ENCODE measurements around the gene RABGAP1L.

The RABGAP1L gene

DNA sequence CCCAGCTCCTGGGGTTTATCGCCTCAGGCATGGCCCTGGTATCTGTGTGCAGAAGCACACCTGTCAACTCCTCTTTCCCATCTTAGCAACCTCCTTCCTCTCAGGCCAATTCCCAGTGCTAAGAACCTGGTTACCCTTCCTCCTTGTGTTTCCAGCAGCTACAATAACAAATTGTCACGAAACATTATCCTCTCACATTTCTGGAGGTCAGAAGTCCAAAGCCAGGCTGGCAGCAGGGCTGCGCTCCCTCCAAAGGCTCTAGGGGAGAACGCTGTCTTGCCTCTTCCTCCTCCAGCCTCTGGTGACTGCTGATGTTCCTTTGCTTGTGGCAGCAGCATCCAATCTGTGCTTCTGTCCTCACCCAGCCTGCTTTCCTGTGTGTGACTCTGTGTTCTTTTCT, 874.6 kb downstream of the RABGAP1L start:
- no peaks in the 10 kb centered on the region for H3K27me3 ChIP-seq (replicated peaks)
- H3K36me3 ChIP-seq (replicated peaks) = no peaks in the 10 kb centered on the region
- H3K4me3 ChIP-seq (ENCODE audit: low read depth, low read length) = no peak overlapping the region
- DNase-seq = no peak
- H3K27ac ChIP-seq = no peak overlapping the region
- in situ Hi-C loops (cut with HindIII; ENCODE audit: low pct_ligation_motif_present, low sequenced_read_pairs) = no loop called here
- no peak for TF ChIP-seq CTCF (IDR thresholded peaks at IDR 0.05; ENCODE audit: low read depth, low read length, missing control alignments)

DNA sequence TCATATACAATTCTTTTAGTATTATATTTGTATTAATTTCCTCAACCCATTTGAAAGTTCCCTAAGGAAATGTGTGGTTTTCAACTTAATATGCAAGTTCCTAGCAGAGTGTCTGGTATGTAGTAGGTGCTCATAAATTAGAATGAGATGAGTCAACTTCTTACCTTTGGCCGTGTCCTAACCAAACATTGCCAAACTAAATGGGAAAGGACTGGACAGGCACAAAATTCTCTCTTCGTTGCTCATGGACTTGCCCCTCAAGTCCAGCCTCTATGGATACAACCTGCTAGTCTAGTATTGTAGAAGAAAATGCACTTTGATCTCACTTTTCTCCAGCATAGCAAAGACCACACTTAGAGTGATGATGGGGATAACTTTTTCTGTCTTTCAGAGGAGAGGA, 875.5 kb downstream of the RABGAP1L start:
- in situ Hi-C loops (cut with HindIII; ENCODE audit: low pct_ligation_motif_present, low sequenced_read_pairs) = no loop called here
- H3K27me3 ChIP-seq (replicated peaks) = no peaks in the 10 kb centered on the region
- no peak for TF ChIP-seq CTCF (IDR thresholded peaks at IDR 0.05; ENCODE audit: low read depth, low read length, missing control alignments)
- no peak for DNase-seq
- no peak overlapping the region for H3K27ac ChIP-seq
- no peaks in the 10 kb centered on the region for H3K36me3 ChIP-seq (replicated peaks)
- H3K4me3 ChIP-seq (ENCODE audit: low read depth, low read length) = no peak overlapping the region

GRCh38 chr1:175035865-175036264, 876.5 kb downstream of the RABGAP1L start:
- no peak for TF ChIP-seq CTCF (IDR thresholded peaks at IDR 0.05; ENCODE audit: low read depth, low read length, missing control alignments)
- H3K27me3 ChIP-seq (replicated peaks) = no peaks in the 10 kb centered on the region
- DNase-seq = no peak
- H3K4me3 ChIP-seq (ENCODE audit: low read depth, low read length) = no peak overlapping the region
- in situ Hi-C loops (cut with HindIII; ENCODE audit: low pct_ligation_motif_present, low sequenced_read_pairs) = no loop called here
- H3K27ac ChIP-seq = no peak overlapping the region
- H3K36me3 ChIP-seq (replicated peaks) = no peaks in the 10 kb centered on the region

GRCh38 chr1:175036476-175036875, 877.2 kb downstream of the RABGAP1L start:
- Histone ChIP-seq H3K27me3 (replicated peaks) (no peaks in the 10 kb centered on the region), H3K36me3 (replicated peaks) (no peaks in the 10 kb centered on the region), H3K27ac (no peak overlapping the region), H3K4me3 (ENCODE audit: low read depth, low read length) (no peak overlapping the region)
- no peak for DNase-seq
- no peak for TF ChIP-seq CTCF (IDR thresholded peaks at IDR 0.05; ENCODE audit: low read depth, low read length, missing control alignments)
- in situ Hi-C loops (cut with HindIII; ENCODE audit: low pct_ligation_motif_present, low sequenced_read_pairs) = no loop called here

DNA sequence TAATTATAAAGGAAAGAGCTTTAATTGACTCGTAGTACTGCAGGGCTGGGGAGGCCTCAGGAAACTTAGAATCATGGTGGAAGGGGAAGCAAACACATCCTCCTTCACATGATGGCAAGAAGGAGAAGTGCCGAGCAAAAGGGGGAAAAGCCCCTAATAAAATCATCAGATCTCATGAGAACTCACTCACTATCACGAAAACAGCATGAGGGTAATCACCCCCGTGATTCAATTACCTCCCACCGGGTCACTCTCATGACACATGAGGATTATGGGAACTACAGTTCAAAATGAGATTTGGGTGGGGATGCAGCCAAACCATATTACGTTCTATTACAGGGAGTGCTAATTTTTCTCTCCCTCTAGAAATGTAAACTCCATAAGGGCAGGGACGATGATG, 878.1 kb downstream of the RABGAP1L start:
- no peak for DNase-seq

More for the DNA sequence above, 878.1 kb downstream of the RABGAP1L start:
- Histone ChIP-seq H3K27ac (no peak overlapping the region), H3K27me3 (replicated peaks) (no peaks in the 10 kb centered on the region), H3K4me3 (ENCODE audit: low read depth, low read length) (no peak overlapping the region), H3K36me3 (replicated peaks) (no peaks in the 10 kb centered on the region)
- in situ Hi-C loops (cut with HindIII; ENCODE audit: low pct_ligation_motif_present, low sequenced_read_pairs) = no loop called here
- TF ChIP-seq CTCF (IDR thresholded peaks at IDR 0.05; ENCODE audit: low read depth, low read length, missing control alignments) = no peak
